HepG2 (cell line): ENCODE data around the gene STOM. TPM values are rescaled to one million over a fixed set of nuclear protein-coding genes. Genes with fewer than 3 reads are reported as not detected.

Source experiments
- CBFB ChIP-seq: sonication (generic); formaldehyde crosslinking; IDR thresholded peaks from 2 replicates; pipeline ENCODE4 v1.4.0; 2020; ENCODE audit warnings: missing genetic modification reagents
- CBX2 ChIP-seq, 2 experiments: fragments of 200-600 bp in 1 of 2; sonication (generic); formaldehyde crosslinking in 1 of 2; IDR thresholded peaks; 2 replicates each; pipeline versions ENCODE4 v1.7.0 to v1.8.1; 2018 to 2022; ENCODE audit warnings: low read depth in 2 of 2, low read length in 1 of 2, mild to moderate bottlenecking in 1 of 2, missing genetic modification reagents in 1 of 2
- CSRNP2 ChIP-seq: sonication (generic); formaldehyde crosslinking; conservative IDR thresholded peaks from 2 replicates; pipeline ENCODE4 v1.8.0; 2022; ENCODE audit warnings: low read depth, missing genetic modification reagents
- DMAP1 ChIP-seq: IDR thresholded peaks from 2 replicates; pipeline ENCODE4 v1.6.1; 2016
- FOXK1 ChIP-seq: sonication (generic); formaldehyde crosslinking; IDR thresholded peaks from 2 replicates; pipeline ENCODE4 v1.4.0; 2020; ENCODE audit warnings: low read depth, missing genetic modification reagents, borderline replicate concordance
- HHEX ChIP-seq: IDR thresholded peaks from 2 replicates; pipeline ENCODE4 v1.6.1; 2016; ENCODE audit warnings: control low read depth
- ISX ChIP-seq: sonication (generic); formaldehyde crosslinking; conservative IDR thresholded peaks from 2 replicates; pipeline ENCODE4 v1.5.0; 2020; ENCODE audit warnings: missing genetic modification reagents
- KDM6A ChIP-seq: IDR thresholded peaks from 2 replicates; pipeline ENCODE4 v1.6.1; 2016; ENCODE audit warnings: low read depth
- MXI1 ChIP-seq: IDR thresholded peaks from 3 replicates; pipeline ENCODE4 v1.6.1; 2012; ENCODE audit warnings: low read depth, low read length, inconsistent platforms, borderline replicate concordance
- PHF20 ChIP-seq: sonication (generic); formaldehyde crosslinking; IDR thresholded peaks from 2 replicates; pipeline ENCODE4 v1.5.0; 2020; ENCODE audit warnings: mild to moderate bottlenecking, missing genetic modification reagents
- POLR2AphosphoS5 ChIP-seq: IDR thresholded peaks from 2 replicates; pipeline ENCODE4 v1.6.1; 2012; ENCODE audit warnings: low read depth, low read length
- SIN3A ChIP-seq: IDR thresholded peaks from 2 replicates; pipeline ENCODE4 v1.6.1; 2011; ENCODE audit warnings: low read depth, mild to moderate bottlenecking, control low read depth, low read length, borderline replicate concordance
- SOX5 ChIP-seq: IDR thresholded peaks from 2 replicates; pipeline ENCODE4 v1.6.1; 2016; ENCODE audit warnings: borderline replicate concordance
- SOX6 ChIP-seq, 2 experiments: fragments of 450-650 bp in 1 of 2; sonication (generic) in 1 of 2; formaldehyde crosslinking in 1 of 2; IDR thresholded peaks; 2 replicates each; pipeline versions ENCODE4 v1.4.0 to v1.6.1; 2017 to 2020; ENCODE audit warnings: antibody characterized with exemption in 1 of 2, mild to moderate bottlenecking in 1 of 2, missing genetic modification reagents in 1 of 2
- ZFAT ChIP-seq: sonication (generic); formaldehyde crosslinking; conservative IDR thresholded peaks from 2 replicates; pipeline ENCODE4 v1.8.1; 2023; ENCODE audit warnings: missing genetic modification reagents, inconsistent platforms
- ZNF33A ChIP-seq: sonication (generic); formaldehyde crosslinking; IDR thresholded peaks from 2 replicates; pipeline ENCODE4 v1.5.1; 2020; ENCODE audit warnings: missing genetic modification reagents, mild to moderate bottlenecking, moderate library complexity, borderline replicate concordance
- ZNF562 ChIP-seq: sonication (generic); formaldehyde crosslinking; IDR thresholded peaks from 2 replicates; pipeline ENCODE4 v1.8.0; 2022; ENCODE audit warnings: missing genetic modification reagents, borderline replicate concordance
- ZNF597 ChIP-seq: sonication (generic); formaldehyde crosslinking; IDR thresholded peaks from 2 replicates; pipeline ENCODE4 v1.5.0; 2020; ENCODE audit warnings: missing genetic modification reagents
- polyA plus RNA-seq, 8 experiments: library from polyadenylated mRNA; depleted of rRNA in 3 of 8; stranded (reverse) in 7 of 8; unstranded in 1 of 8; fragments of >200 nt; fragmentation: Illumina TruSeq in 4 of 8; extraction: Trizol in 4 of 8; gene quantifications; 2 replicates each; pipeline versions ENCODE4 v1.2.1 to v1.2.3, GENCODE V29; 2011 to 2016; ENCODE audit warnings: low read depth in 4 of 8, missing spikeins in 1 of 8, mixed read lengths in 1 of 8; ENCODE audit not compliant: insufficient read depth in 1 of 8
- total RNA-seq, 5 experiments: library from RNA; depleted of rRNA; stranded (reverse); fragments of >200 nt; fragmentation: Illumina TruSeq; extraction: Trizol; gene quantifications; 2 replicates each; pipeline ENCODE4 v1.2.3, GENCODE V29; 2016; ENCODE audit warnings: low read depth in 1 of 5
- TF ChIP-seq, protein P1 (sequence below): sonication (generic); formaldehyde crosslinking; IDR thresholded peaks from 2 replicates; pipeline ENCODE4 v1.4.0; 2020; ENCODE audit warnings: missing genetic modification reagents, borderline replicate concordance
- TF ChIP-seq, protein P2 (sequence below): sonication (generic); formaldehyde crosslinking; IDR thresholded peaks from 2 replicates; pipeline ENCODE4 v1.4.0; 2020; ENCODE audit warnings: missing genetic modification reagents, borderline replicate concordance

The STOM gene
- total and polyA plus RNA-seq, 2 of the 13 experiments (the other 11 are each of a cell fraction or from before 2014, with no cell fraction given), result 43.6 to 165 TPM

DNA sequence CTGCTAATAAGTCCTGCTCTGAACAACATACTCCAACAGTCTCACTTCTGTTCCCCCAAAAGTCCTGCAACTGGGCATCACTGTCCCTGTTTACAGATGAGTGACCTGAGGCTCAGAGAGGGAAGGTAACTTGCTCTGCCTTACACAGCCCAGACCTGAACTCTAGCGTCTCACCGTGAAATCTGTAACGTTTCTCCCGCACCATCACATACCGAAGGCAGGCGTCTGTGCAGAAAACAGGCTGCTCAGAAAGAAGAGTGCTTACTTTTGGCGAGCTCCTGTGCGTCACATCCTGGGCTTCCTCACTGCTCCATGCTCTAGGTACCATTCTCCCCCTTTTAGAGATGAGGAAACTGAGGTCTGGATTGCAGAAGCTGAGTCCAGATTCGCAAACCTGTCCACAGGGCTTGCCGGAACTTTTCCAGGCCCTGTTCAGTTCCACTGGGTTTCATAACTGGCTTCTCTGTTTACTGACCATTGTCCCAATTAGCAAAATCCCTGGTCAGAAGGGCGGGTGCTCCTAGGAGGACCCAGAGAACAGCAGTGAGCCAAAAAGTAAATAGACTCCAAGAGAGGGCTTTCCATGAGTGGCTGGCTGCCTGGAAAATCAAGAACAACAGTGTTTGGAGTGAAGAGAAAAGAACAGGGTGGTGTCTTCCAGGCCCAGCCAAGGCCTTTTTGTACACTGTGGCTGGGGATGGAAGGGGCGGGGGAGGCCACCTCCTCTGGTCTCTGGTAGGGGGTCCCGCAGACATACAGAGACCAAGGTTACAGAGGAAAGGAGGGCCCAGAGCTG is 75.0 kb downstream of the STOM start (continued):
- no peak for TF ChIP-seq ZNF562 (CRISPR knock-in tag)
- 0 out of 3 replicates have a peak, but pooled peaks have one; percentile 9 for TF ChIP-seq MXI1
- no peak for TF ChIP-seq ISX
- peak; percentile 78 for TF ChIP-seq SOX5 (CRISPR knock-in tag)
- 0 out of 2 replicates have a peak, but pooled peaks have one; percentile 23 for TF ChIP-seq KDM6A
- no peak for TF ChIP-seq HHEX (CRISPR knock-in tag)
- 0 out of 2 replicates have a peak, but pooled peaks have one; percentile 19 for TF ChIP-seq DMAP1 (CRISPR knock-in tag)
- no peak for TF ChIP-seq SOX6 (IDR thresholded peaks at IDR 0.05)
- TF ChIP-seq SOX6 (CRISPR knock-in tag; IDR thresholded peaks at IDR 0.05), result peak; percentile 91
- TF ChIP-seq CBFB (CRISPR knock-in tag), result no peak
- no peak for TF ChIP-seq PHF20
- 0 out of 2 replicates have a peak, but pooled peaks have one; percentile 38 for TF ChIP-seq FOXK1 (CRISPR knock-in tag)
- no peak for TF ChIP-seq ZNF33A (CRISPR knock-in tag)
- TF ChIP-seq, protein P1, sequence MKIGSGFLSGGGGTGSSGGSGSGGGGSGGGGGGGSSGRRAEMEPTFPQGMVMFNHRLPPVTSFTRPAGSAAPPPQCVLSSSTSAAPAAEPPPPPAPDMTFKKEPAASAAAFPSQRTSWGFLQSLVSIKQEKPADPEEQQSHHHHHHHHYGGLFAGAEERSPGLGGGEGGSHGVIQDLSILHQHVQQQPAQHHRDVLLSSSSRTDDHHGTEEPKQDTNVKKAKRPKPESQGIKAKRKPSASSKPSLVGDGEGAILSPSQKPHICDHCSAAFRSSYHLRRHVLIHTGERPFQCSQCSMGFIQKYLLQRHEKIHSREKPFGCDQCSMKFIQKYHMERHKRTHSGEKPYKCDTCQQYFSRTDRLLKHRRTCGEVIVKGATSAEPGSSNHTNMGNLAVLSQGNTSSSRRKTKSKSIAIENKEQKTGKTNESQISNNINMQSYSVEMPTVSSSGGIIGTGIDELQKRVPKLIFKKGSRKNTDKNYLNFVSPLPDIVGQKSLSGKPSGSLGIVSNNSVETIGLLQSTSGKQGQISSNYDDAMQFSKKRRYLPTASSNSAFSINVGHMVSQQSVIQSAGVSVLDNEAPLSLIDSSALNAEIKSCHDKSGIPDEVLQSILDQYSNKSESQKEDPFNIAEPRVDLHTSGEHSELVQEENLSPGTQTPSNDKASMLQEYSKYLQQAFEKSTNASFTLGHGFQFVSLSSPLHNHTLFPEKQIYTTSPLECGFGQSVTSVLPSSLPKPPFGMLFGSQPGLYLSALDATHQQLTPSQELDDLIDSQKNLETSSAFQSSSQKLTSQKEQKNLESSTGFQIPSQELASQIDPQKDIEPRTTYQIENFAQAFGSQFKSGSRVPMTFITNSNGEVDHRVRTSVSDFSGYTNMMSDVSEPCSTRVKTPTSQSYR (CRISPR knock-in tag), result no peak; the same call in 1 of the 2 replicates
- no peak for TF ChIP-seq POLR2AphosphoS5
- TF ChIP-seq, protein P2, sequence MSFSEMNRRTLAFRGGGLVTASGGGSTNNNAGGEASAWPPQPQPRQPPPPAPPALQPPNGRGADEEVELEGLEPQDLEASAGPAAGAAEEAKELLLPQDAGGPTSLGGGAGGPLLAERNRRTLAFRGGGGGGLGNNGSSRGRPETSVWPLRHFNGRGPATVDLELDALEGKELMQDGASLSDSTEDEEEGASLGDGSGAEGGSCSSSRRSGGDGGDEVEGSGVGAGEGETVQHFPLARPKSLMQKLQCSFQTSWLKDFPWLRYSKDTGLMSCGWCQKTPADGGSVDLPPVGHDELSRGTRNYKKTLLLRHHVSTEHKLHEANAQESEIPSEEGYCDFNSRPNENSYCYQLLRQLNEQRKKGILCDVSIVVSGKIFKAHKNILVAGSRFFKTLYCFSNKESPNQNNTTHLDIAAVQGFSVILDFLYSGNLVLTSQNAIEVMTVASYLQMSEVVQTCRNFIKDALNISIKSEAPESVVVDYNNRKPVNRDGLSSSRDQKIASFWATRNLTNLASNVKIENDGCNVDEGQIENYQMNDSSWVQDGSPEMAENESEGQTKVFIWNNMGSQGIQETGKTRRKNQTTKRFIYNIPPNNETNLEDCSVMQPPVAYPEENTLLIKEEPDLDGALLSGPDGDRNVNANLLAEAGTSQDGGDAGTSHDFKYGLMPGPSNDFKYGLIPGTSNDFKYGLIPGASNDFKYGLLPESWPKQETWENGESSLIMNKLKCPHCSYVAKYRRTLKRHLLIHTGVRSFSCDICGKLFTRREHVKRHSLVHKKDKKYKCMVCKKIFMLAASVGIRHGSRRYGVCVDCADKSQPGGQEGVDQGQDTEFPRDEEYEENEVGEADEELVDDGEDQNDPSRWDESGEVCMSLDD (CRISPR knock-in tag), result no peak
- no peak for TF ChIP-seq ZNF597 (CRISPR knock-in tag)
- no peak for TF ChIP-seq ZFAT (CRISPR knock-in tag)
- no peak for TF ChIP-seq CSRNP2 (CRISPR knock-in tag)
- 0 out of 2 replicates have a peak, but pooled peaks have one; percentile 25 for TF ChIP-seq SIN3A
- TF ChIP-seq CBX2 (IDR thresholded peaks at IDR 0.05; ENCODE audit: low read depth, low read length), result no peak
- TF ChIP-seq CBX2 (CRISPR knock-in tag; IDR thresholded peaks at IDR 0.05; ENCODE audit: low read depth), result no peak
